ENCODE results near the gene FAM171A1. TPM values are rescaled to one million over a fixed set of nuclear protein-coding genes. Genes with fewer than 3 reads are reported as not detected.
A peak's percentile ranks its signal among the peaks of the same experiment; 100 is the strongest.

FAM171A1 gene
- total and polyA plus RNA-seq, 2 donors (not counting 3 experiments of a cell fraction or from before 2014, with no cell fraction given): 56.3 to 75.8 TPM

GRCh38 chr10:15293862-15294842, 76.9 kb downstream of the FAM171A1 start:
- no peak overlapping the region for H3K4me3 ChIP-seq (replicated peaks in 1 of 3; ENCODE audit: insufficient read depth in 1 of 3, low read depth in 1 of 3, low read length in 3 of 3)
- no peaks in the 10 kb centered on the region for H3K27me3 ChIP-seq (ENCODE audit: control insufficient read depth in 2 of 2, insufficient read depth in 2 of 2, low read length in 2 of 2)
- peaks cover 10% of the 10 kb centered on the region for H3K4me1 ChIP-seq (ENCODE audit: control insufficient read depth, extremely low read depth, insufficient read depth, low read length)
- no peaks in the 10 kb centered on the region for H3K9me3 ChIP-seq (replicated peaks; ENCODE audit: control insufficient read depth, insufficient read depth, low read length)
- intact Hi-C loops (cut with micrococcal nuclease) (no loop called here), dilution Hi-C loops (cut with MboI; ENCODE audit: extremely low pct_ligation_motif_present, low sequenced_read_pairs) (no loop called here)
- POLR2A ChIA-PET: interaction anchor here (0.5 kb wide), 1 partner anchor 155 kb away, joined by 3 read pairs; no protein-coding TSS in a partner anchor
- H4K20me1 ChIP-seq (replicated peaks; ENCODE audit: control insufficient read depth, extremely low read depth, insufficient read depth, low read length): no peaks in the 10 kb centered on the region
- no peak overlapping the region for H2AFZ ChIP-seq (ENCODE audit: low read depth, low read length)
- BruUV-seq (replicated peaks): no TSS peak
- DNase-seq (ENCODE audit: low read depth, low spot score): peak; percentile 16
- CTCF ChIA-PET: interaction anchor here (1.6 to 1.7 kb wide), 2 partner anchors 21 to 77 kb away, joined by 6 read pairs; partner anchors contain the start of gene FAM171A1
- peaks cover 55% of the 10 kb centered on the region for H3K79me2 ChIP-seq (ENCODE audit: control insufficient read depth, insufficient read depth, low read length)
- no peak overlapping the region for H3K4me2 ChIP-seq (ENCODE audit: insufficient read depth, low read length)
- no peaks in the 10 kb centered on the region for H3K36me3 ChIP-seq (ENCODE audit: control insufficient read depth in 2 of 2, extremely low read depth in 1 of 2, insufficient read depth in 2 of 2, low read length in 2 of 2)
- no peaks in the 10 kb centered on the region for H3K9me1 ChIP-seq (replicated peaks; ENCODE audit: control insufficient read depth, extremely low read depth, insufficient read depth, low read length)
- no peak overlapping the region for H3K27ac ChIP-seq (ENCODE audit: insufficient read depth, low read depth, low read length)
- FAIRE-seq: peak; percentile 79
- H3K9ac ChIP-seq (replicated peaks; ENCODE audit: extremely low read depth, insufficient read depth, low read length): no peak overlapping the region
- TF ChIP-seq JUN (IDR thresholded peaks at IDR 0.05; ENCODE audit: borderline replicate concordance, insufficient read depth, insufficient read length, low read depth): no peak
- TF ChIP-seq CTCF (IDR thresholded peaks at IDR 0.05; ENCODE audit: extremely low read depth in 1 of 2, insufficient read depth in 1 of 2, low read depth in 1 of 2, low read length in 2 of 2): no peak
- no peak for TF ChIP-seq MAX (IDR thresholded peaks at IDR 0.05; ENCODE audit: insufficient read depth, insufficient read length)
- no peak for TF ChIP-seq FOS (IDR thresholded peaks at IDR 0.05; ENCODE audit: borderline replicate concordance, insufficient read depth, low read length)

Measured in endothelial cell of umbilical vein (primary cell).